HG02763 (cell line): ENCODE data around the gene TLE3.
"Not testable (repeated sequence)": the region's sequence is repeated elsewhere in the genome, so short reads cannot be mapped to it uniquely, and the experiment has no call there.

ENCODE experiments used
- ATAC-seq: cut with Tn5 transposase; IDR thresholded peaks from one replicate; pipeline ENCODE4 v1.9.1; 2021; ENCODE audit warnings: mild to moderate bottlenecking, moderate library complexity; ENCODE audit not compliant: unreplicated experiment

TLE3 gene

DNA sequence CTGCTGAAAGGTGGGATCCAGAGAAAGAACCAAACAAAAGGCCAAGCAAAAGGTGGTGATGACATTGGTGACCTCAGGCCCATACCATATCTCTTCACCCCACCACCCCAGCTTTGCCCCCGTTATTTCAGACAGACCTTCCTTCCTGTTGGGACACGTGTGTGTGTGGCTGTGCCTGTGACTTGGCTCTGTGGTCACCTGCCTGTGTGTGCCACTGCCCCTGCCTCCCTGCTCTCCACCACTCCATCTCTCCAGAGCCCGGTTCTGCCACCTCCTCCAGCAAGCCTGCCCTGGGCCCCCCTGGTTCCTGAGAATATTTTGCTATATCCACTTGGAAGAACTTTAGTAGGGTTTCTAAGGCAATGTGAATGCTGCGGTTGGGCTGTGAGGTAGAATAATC lies 28.6 kb upstream of the TLE3 start:
- no peak for ATAC-seq

DNA sequence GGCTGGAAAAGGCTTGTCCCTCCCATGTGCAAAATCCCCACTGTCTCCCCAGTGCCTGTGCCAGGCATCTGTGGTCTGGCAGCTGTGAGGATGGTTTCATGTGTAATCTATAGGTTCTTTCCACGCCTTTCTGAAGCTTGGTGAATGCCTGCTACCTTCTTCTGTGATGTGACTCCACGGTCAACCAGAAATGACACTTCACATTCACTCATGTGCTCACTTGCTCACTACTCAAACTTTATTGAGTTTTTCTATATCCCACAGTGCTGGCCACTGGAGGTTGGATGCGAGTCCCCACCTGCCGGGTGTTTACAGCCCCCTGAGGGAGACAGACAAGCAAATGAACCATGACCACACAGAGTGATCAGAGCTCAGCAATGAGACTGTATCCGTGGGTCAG lies 27.9 kb upstream of the TLE3 start:
- no peak for ATAC-seq

DNA sequence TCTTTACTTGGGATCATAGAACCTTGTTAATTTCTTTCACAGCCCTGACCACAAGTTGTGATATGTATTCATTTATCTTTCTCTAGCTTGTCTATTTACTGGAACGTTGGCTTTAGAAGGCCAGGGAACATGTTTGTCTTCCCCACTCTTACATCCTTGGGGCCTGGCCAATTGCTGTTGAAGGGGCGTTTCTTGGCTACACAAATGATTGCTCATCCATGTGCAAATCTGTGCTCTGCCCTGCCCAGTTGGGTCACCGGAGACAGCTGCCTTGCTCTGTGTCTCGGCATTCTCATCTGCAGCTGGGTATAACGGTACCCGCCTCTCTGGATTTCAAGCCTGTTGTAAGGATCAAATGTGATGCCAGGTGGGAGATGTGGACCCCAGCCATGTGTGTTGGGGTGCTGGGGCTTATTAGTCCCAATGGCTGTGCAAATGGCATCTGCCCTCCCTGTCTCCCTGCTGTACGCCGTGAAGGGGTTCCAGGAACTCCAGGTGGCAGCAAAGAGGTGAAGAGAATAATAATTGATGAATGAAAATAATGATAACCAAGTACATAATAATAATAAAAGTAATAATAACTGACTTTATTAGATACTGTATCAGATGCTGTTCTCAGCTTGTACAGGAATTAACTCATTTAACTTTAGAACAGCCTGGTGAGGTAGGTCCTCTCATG lies 24.0 kb upstream of the TLE3 start:
- no peak for ATAC-seq

DNA sequence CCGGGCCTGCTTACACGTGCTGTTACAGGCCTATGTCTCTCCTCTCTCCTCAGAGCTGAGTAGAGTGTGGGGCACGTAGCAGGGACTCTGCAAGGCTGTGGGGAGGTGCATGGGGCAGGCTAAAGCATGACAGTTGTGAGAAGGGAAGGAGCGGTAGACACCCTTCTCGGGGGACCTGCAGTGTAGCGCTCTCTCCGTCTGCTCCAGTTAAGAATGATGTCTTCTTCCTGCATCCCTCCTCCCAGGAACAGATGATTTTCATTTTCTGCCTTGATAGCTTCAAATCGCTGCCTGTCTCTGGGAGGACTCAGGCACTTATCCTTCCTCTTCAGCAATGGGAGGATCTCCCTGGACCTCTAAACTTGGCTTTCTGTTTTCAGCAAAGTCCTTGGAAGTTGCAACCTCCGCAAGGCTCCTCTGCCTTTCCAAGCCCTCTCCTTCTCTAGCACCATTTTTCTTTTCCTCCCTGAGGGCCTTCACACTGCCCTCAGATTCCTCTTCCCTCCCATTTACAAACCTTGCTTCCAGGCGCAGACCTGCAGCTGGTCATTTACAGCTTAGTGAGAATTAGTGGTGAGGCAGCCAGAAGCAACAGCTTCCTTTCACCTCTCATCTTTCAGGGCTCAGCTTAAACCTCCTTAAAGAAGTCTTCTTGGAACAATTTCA lies 23.4 kb upstream of the TLE3 start:
- ATAC-seq = no peak

DNA sequence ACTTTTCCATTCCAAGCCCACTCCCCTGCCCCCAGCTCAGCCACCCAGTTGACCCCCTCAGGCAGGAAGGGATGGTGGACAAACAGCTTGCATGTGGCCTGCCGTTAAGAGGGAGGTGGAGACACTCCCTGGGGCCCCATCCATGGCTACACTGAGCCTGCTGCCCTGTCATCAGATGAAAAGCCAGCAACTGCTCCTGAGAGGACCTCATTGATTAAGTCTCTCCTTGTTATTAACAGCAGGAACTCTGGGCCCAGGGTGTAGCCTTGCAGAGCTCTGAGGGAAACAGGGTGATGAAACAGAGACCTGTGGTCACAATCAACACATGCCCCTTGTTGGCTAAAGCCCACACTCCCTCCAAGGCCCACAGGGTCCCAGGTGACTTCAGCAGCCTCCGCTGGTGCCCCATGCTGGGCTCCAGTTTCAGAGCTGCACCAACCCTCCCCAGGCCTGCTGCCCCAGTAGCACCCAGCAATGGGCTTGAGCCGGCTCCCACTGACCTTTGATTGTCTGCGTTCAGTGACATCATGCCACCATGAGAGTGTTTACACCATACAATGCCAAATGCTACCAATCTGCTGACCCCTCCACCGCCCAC lies 22.3 kb upstream of the TLE3 start:
- no peak for ATAC-seq

DNA sequence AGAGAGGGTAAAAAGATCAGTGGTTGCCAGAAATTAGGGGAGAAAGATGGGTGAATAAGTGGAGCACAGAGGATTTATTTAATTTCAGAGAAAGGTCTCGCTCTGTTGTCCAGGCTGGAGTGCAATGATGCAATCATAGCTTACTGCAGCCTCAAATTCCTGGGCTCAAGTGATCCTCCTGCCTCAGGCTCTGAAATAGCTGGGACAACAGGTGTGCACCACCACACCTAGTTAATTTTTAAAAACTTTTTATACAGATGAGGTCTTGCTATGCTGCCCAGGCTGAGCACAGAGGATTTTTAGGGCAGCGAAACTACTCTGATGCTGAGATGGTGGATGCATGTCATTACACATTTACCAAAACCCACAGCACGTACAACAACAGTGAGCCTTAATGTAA lies 20.9 kb upstream of the TLE3 start:
- ATAC-seq = no peak

DNA sequence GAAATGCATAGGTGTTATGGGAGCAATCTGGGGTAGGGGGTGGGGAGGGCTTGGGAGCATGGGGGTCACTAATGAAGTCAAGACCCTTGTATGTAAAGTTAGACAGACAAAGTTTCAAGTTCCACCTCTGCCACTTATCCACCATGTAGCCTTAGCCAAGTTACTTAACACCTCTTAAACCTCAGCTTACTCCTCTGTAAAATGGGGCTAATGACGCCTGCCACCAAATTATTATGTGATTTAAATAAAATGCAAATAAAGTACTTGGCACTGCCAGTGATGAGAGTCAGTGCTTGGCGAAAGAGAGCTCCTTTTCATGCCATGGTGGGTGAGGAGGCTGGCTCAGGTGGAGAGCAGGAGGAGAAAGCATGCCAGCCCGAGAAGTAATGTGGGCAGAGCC lies 18.6 kb upstream of the TLE3 start:
- no peak for ATAC-seq

DNA sequence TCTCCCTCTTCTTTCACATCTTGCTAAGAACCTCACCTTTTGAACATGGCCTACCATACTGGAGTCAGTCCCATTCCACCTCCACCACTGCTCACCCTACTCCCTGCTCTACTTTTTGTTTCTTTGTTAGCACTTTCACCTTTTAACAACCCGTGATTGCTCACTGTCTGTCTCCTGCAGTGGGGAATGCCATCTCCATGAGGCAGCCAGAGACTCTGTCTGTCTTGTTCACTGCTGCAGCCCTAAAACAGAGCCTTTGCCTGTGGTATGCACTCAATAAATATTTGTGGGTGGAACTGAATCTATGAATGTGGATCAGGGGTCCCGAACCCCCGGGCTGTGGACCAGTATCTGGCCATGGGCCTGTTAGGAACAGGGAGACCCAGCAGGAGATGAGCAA lies 16.5 kb upstream of the TLE3 start:
- no peak for ATAC-seq

DNA sequence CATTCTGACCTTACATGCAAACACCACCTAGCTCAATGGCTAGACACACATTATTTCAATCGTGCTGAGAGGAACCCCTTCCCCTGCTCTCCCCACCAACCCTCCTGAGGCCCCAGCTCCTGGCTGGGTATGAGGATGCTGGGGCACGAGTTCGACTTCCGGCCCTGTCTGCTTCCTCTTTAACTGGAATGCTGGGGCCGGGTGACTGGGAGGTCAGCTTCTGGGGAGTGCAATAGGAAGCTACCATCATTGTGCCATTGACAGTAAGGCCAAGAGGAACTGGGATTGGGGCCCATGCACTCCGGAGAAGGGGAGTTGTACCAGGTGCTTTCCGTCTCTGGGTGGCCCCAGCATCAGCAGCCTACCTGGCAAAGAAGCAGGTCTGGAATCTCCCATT lies 15.6 kb upstream of the TLE3 start:
- no peak for ATAC-seq

DNA sequence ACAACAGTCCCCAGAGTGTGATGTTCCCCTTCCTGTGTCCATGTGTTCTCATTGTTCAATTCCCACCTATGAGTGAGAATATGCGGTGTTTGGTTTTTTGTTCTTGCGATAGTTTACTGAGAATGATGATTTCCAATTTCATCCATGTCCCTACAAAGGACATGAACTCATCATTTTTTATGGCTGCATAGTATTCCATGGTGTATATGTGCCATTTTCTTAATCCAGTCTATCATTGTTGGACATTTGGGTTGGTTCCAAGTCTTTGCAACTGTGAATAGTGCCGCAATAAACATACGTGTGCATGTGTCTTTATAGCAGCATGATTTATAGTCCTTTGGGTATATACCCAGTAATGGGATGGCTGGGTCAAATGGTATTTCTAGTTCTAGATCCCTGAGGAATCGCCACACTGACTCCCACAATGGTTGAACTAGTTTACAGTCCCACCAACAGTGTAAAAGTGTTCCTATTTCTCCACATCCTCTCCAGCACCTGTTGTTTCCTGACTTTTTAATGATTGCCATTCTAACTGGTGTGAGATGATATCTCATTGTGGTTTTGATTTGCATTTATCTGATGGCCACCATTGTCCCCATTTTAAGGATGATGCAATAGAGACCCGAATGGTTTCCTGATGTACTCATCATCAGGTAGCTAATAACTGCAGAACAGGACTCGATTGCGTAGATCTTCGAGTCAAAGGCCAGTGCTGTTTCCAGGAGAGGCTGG lies 15.0 kb upstream of the TLE3 start:
- ATAC-seq = not testable (repeated sequence)

DNA sequence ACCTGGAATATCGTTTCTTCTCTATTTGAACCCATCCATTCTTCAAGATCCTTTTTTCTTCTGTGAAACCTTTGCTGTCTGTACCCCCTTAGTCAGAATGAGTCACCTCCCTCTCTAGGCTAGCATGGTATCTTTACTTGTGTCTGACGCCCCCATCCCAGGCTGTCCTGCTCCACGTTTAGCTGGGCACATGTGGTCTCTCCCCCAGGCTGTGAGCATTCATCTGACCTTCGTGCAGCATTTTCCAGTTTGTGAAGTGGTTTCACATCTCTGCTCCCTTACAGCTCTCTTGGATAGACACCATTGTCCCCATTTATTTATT lies 14.3 kb upstream of the TLE3 start:
- ATAC-seq = no peak

DNA sequence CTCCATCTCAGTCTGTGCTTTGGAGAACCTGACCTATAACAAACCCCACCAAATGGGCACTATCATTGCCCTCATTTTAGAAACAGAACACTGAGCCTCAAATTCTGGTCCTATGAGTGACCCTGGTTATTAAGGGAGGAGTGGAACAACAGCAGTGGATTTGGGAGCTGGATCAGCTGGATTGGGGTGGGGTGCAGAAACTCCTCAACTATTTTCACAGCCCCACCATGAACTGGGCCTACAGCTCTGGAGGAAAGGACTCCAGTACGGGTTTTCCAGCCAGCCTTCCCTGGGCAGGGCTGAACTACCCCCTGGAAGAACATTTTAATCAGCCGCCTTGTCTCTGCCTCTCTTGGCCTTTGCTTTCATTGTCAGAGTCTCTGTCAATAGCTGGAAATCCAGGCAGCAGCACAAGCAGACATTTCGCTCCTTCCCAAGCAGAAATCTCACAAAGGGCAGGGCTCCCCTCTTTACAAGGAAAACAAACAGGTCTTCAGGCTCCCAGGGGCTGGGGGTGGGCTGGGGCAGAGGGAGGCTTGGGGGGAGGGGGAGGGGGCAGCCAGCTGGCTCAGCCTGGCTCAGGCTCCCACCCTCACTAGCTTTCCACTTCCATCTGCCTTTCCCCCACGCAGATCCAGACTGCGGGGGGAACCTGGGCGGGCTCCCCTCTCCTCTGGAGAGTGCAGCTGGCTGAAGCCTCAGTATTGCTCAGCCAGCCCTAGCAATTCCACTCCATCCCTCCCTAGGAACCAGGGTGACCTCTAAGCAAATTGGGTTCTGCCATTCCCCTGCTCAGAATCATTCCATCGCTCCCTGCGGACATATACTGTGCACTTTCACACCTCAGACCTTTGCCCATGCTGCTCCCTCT lies 13.7 kb upstream of the TLE3 start:
- no peak for ATAC-seq

DNA sequence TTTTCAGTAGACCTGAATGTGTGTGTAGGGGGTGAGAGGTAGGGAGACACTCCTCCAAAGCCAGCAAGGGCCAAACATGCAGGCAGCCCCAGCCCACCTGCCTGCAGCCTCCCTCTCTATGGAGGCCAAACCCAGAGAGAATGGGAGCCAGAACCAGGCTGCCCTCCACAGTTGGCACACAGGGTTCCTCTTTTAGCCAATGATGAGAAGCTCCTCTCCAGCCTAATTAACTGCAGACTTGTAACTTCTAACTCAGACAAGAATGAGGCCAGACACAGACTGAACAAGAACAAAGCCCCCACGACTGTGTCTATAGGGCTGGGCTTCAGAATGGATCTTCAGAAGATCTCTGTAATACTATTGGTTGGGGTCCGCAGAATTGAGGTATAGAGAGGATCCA lies 12.3 kb upstream of the TLE3 start:
- ATAC-seq = no peak

DNA sequence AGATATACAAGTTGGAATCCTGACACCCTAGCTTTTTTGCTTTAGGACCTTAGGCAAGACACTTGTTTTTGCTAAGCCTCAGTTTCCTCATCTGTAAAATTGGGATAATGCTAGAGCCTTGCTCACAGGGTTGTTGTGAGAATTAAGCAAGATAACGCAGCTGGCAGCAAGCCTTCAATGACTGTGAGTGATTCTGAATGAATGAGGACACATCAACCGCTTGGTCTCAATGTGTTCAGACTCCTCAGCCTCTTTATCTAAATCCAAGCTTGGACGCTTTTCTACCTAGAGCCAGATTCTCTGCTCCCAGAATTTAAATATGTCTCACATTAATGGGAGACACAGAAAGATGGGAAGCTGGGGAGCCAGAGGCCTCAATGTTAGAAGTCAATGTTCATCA lies 11.8 kb upstream of the TLE3 start:
- no peak for ATAC-seq

DNA sequence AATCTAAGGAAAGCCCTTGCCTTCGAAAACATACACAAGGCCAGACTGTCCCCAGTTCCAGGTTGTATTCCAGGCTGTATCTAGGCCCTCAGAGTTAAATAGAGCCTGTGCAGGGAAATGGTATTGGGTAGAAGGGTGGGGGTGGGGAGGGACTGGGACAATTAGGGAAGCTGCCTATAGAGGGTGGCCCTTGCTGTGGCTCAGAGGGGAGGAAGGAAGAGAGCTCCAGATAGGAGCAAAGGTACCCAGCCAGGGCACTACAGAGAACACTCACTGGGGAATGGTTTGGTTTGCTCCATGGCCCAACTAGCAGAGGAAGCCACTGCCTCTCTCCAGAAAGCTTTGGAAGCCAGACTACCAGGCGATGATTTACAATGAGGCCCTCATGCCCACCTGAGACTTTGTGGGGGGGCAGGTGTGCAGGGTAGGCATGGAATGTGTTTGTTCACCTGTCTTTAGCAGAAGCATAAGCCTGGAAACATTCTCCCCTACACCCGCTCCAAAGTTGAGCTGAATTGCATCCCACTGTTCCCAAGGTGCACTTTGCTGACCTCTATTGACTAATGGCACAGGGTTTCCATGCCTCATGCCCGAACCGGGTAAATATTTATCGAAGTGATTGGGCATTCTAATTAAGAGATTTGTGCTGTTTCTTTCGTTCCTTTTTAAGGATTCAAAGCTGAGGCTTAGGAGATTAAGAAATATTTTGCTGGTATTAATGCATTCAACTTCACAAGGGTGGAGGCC lies 6.3 kb upstream of the TLE3 start:
- ATAC-seq = no peak

DNA sequence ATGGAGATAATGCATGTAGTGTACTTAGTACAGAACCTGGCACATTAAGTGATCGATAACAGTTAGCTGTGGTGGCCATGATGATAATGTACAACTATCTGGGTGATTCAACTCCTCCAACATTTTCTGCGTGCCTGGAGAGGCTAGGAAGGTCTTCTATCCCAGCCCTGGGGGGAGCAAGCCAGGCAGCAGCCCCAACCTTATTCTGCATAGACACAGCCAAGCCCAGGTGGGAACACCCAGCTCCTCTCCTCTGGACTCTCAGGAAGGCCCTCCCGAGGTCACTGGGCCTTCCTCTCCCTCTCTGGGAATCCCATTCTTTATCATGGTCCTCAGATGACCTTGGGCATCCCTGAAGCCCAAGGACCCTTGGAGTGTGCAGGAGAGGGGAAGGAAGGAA lies 5.1 kb upstream of the TLE3 start:
- no peak for ATAC-seq

DNA sequence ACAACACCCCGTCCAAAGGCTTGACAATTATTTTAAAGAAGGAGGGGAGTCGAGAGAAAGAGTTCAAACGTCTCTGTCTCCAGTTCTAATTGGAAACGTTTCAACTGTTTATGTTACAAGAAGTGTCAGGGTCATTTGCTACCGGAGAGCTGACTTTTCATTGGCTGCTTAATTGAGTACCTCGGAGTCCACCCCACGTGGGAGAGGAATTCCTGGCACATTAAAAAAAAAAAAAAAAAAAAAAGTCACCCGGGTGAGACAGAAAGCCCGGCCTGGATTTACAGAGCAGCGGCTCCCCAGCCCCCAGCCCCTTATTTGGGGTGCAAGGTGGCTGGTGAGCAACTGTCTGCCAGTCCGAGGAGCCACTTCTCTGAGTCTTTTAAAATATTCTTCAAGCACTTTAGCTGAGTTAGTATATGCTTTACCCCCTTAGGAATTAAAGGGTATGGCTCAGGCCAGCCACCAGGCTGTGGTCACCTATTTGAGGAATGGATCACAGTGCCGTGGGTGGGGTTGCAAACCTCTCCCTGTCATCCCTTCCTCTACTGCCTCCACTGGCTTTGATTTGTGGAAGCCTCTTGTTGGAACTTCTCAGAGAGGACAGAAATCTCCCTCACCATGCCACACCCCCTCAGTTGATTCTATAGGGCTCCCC lies 3.9 kb upstream of the TLE3 start:
- ATAC-seq = no peak

DNA sequence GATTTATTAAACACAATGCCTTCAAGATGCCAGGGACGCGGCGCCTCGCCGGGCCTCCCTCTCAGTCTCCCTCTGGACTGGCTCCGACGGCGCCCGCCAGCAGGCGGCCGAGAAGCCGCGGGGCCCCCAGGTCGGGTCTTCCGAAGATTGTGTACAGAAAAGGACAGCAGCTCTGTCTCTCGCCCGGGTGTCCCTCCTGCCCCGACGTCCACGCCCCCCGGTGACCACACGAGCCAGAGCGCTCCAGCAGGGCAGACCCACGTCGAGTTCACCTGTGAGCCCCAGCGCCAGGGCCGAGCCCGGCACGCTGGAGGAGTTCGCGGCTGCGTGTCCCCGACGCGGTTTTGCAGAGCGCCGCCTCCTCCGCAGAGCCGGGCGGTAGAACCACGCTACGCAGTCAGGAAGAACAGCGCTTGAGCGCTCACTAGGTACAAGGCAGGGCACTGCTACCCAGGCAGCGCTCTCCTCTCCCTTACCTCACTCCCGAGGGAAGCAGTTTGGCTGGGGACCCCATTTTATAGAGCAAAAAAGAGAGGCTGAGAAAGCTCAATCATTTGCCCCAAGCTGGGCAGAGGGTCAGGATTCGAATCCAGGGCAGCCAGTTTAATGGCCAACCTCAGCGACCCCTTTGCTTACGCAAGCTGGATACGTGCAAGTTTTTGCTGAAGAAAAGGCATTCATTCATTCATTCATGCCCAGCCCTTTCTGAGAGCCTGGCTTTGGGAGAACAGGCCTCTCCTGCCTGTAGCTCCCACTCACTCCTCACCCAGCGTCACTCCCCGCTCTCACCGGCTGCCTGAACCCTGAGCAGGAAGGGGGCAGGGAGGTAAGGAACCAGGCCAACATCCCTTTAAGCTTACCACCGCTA lies 3.0 kb upstream of the TLE3 start:
- no peak for ATAC-seq

DNA sequence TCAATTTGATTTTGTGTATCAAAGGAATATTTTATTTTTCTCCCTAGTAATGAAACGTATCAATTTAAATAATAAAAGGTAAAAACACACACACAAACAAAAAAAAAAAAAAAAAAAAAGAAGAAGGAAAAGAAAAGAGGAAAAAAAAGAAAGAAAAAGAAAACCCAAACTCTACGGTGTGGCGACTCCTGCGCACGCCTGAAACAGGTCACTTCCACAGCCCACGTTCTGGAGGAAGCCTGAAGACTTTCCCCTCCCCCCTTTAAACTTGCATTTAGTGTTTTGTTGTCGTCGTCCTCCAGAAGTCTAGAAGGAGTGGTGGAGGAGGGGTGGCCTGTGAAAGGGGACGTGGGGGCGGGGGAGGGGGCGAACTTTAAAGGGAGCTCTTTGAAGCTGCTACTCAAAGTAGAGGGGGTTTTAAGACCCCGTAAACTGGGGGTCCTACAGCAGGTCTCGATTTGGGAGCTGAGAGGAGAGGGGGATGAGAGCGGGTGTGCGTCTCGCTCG lies 2.3 kb upstream of the TLE3 start:
- ATAC-seq = no peak
